ENCODE measurements around the gene GMPPA.

The GMPPA gene

GRCh38 chr2:219530048-219530963 is 31.6 kb downstream of the GMPPA start:
- Histone ChIP-seq H3K18ac (ENCODE audit: low read length) (no peak overlapping the region), H3K14ac (ENCODE audit: low read length) (no peak overlapping the region)
- DNase-seq (ENCODE audit: low spot score): peak; percentile 82

GRCh38 chr2:219531639-219532377 is 33.1 kb downstream of the GMPPA start:
- no peaks in the 10 kb centered on the region for H3K36me3 ChIP-seq (replicated peaks in 1 of 2; ENCODE audit: control insufficient read depth in 2 of 2, insufficient read depth in 2 of 2, low read length in 2 of 2)
- no peak overlapping the region for H3K4me2 ChIP-seq (ENCODE audit: insufficient read depth, low read length, poor library complexity, severe bottlenecking)
- H2BK15ac ChIP-seq (ENCODE audit: low read length): peak overlapping the region; percentile 50
- H2AK5ac ChIP-seq (ENCODE audit: low read depth, low read length): peak overlapping the region; percentile 27
- no CpG with 5 or more reads among the region's 20 CpGs for WGBS, 2 donors (ENCODE audit: extremely low coverage in 2 of 2, insufficient read length in 2 of 2, insufficient replicate concordance in 1 of 2)
- no peak overlapping the region for H3K18ac ChIP-seq (ENCODE audit: low read length)
- H3K9me3 ChIP-seq (replicated peaks in 1 of 2; ENCODE audit: control insufficient read depth in 2 of 2, insufficient read depth in 1 of 2, low read depth in 1 of 2, low read length in 2 of 2): no peaks in the 10 kb centered on the region
- peak overlapping the region; percentile 9 for H3K9ac ChIP-seq (ENCODE audit: low read depth, low read length, poor library complexity)
- no peak overlapping the region for H2BK5ac ChIP-seq (ENCODE audit: low read length)
- H3K23ac ChIP-seq (ENCODE audit: low read depth, low read length, poor library complexity): no peak overlapping the region
- H4K91ac ChIP-seq (ENCODE audit: low read depth, low read length, poor library complexity): no peak overlapping the region
- peaks cover 10 to 12% of the 10 kb centered on the region in 2 donors for H3K4me1 ChIP-seq (ENCODE audit: control insufficient read depth in 2 of 2, insufficient read depth in 1 of 2, low read depth in 1 of 2, low read length in 2 of 2)
- no peak overlapping the region for H3K14ac ChIP-seq (ENCODE audit: low read length)
- DNase-seq (ENCODE audit: low spot score): no peak
- no peak overlapping the region for H2BK12ac ChIP-seq (ENCODE audit: low read length)
- no peak overlapping the region for H3K27ac ChIP-seq (replicated peaks; ENCODE audit: low read length)
- peaks cover 0 to 71% (median 19%) of the 10 kb centered on the region in 3 experiments for H3K27me3 ChIP-seq (ENCODE audit: control insufficient read depth in 3 of 3, insufficient read depth in 3 of 3, low read depth in 1 of 3, low read length in 3 of 3)
- H3K4me3 ChIP-seq (ENCODE audit: low read length in 2 of 2): no peak overlapping the region
- no peak overlapping the region for H4K8ac ChIP-seq (ENCODE audit: low read depth, low read length)
- no peak overlapping the region for H2BK120ac ChIP-seq (ENCODE audit: low read depth, low read length)
- H3K4ac ChIP-seq (ENCODE audit: low read length): peak overlapping the region; percentile 46
- no peak overlapping the region for H2AFZ ChIP-seq (ENCODE audit: low read length)
- H3K79me1 ChIP-seq (ENCODE audit: low read depth, low read length): no peaks in the 10 kb centered on the region

More at GRCh38 chr2:219530048-219530963, 31.6 kb downstream of the GMPPA start:
- H3K4me3 ChIP-seq (ENCODE audit: low read length in 2 of 2): no peak overlapping the region
- no peak overlapping the region for H2BK12ac ChIP-seq (ENCODE audit: low read length)
- no peak overlapping the region for H3K27ac ChIP-seq (replicated peaks; ENCODE audit: low read length)
- peak overlapping the region; percentile 30 for H3K4me2 ChIP-seq (ENCODE audit: insufficient read depth, low read length, poor library complexity, severe bottlenecking)
- no peaks in the 10 kb centered on the region for H3K79me1 ChIP-seq (ENCODE audit: low read depth, low read length)
- no peak overlapping the region for H3K23ac ChIP-seq (ENCODE audit: low read depth, low read length, poor library complexity)
- no peak overlapping the region for H3K4ac ChIP-seq (ENCODE audit: low read length)
- H2BK5ac ChIP-seq (ENCODE audit: low read length): no peak overlapping the region
- H3K27me3 ChIP-seq (ENCODE audit: control insufficient read depth in 3 of 3, insufficient read depth in 3 of 3, low read depth in 1 of 3, low read length in 3 of 3): peaks cover 0 to 76% (median 19%) of the 10 kb centered on the region in 3 experiments
- no peak overlapping the region for H3K9ac ChIP-seq (ENCODE audit: low read depth, low read length, poor library complexity)
- no peaks in the 10 kb centered on the region for H3K36me3 ChIP-seq (replicated peaks in 1 of 2; ENCODE audit: control insufficient read depth in 2 of 2, insufficient read depth in 2 of 2, low read length in 2 of 2)
- no peak overlapping the region for H2AK5ac ChIP-seq (ENCODE audit: low read depth, low read length)
- H3K4me1 ChIP-seq (ENCODE audit: control insufficient read depth in 2 of 2, insufficient read depth in 1 of 2, low read depth in 1 of 2, low read length in 2 of 2): peaks cover 23 to 27% of the 10 kb centered on the region in 2 donors
- no peak overlapping the region for H4K91ac ChIP-seq (ENCODE audit: low read depth, low read length, poor library complexity)
- no peak overlapping the region for H2BK15ac ChIP-seq (ENCODE audit: low read length)
- WGBS, 2 donors (ENCODE audit: extremely low coverage in 2 of 2, insufficient read length in 2 of 2, insufficient replicate concordance in 1 of 2): no CpG with 5 or more reads among the region's 21 CpGs
- no peak overlapping the region for H4K8ac ChIP-seq (ENCODE audit: low read depth, low read length)
- H3K9me3 ChIP-seq (replicated peaks in 1 of 2; ENCODE audit: control insufficient read depth in 2 of 2, insufficient read depth in 1 of 2, low read depth in 1 of 2, low read length in 2 of 2): no peaks in the 10 kb centered on the region
- H2AFZ ChIP-seq (ENCODE audit: low read length): peak overlapping the region; percentile 68
- no peak overlapping the region for H2BK120ac ChIP-seq (ENCODE audit: low read depth, low read length)

- H4K8ac ChIP-seq (ENCODE audit: low read depth, low read length): no peak overlapping the region
- no peaks in the 10 kb centered on the region for H3K36me3 ChIP-seq (replicated peaks in 1 of 2; ENCODE audit: control insufficient read depth in 2 of 2, insufficient read depth in 2 of 2, low read length in 2 of 2)
- WGBS, 2 donors (ENCODE audit: extremely low coverage in 2 of 2, insufficient read length in 2 of 2, insufficient replicate concordance in 1 of 2): no CpG with 5 or more reads among the region's 8 CpGs
- DNase-seq (ENCODE audit: low spot score): no peak
- H3K4me2 ChIP-seq (ENCODE audit: insufficient read depth, low read length, poor library complexity, severe bottlenecking): no peak overlapping the region
- H3K79me1 ChIP-seq (ENCODE audit: low read depth, low read length): no peaks in the 10 kb centered on the region
- peaks cover 8 to 12% of the 10 kb centered on the region in 2 donors for H3K4me1 ChIP-seq (ENCODE audit: control insufficient read depth in 2 of 2, insufficient read depth in 1 of 2, low read depth in 1 of 2, low read length in 2 of 2)
- H3K9ac ChIP-seq (ENCODE audit: low read depth, low read length, poor library complexity): peak overlapping the region; percentile 53
- no peak overlapping the region for H2BK5ac ChIP-seq (ENCODE audit: low read length)
- peak overlapping the region; percentile 5 for H2BK15ac ChIP-seq (ENCODE audit: low read length)
- peak overlapping the region; percentile 27 for H2AK5ac ChIP-seq (ENCODE audit: low read depth, low read length)
- H3K23ac ChIP-seq (ENCODE audit: low read depth, low read length, poor library complexity): no peak overlapping the region
- no peak overlapping the region for H3K4me3 ChIP-seq (ENCODE audit: low read length in 2 of 2)
- H3K14ac ChIP-seq (ENCODE audit: low read length): no peak overlapping the region
- H2AFZ ChIP-seq (ENCODE audit: low read length): no peak overlapping the region
- no peak overlapping the region for H4K91ac ChIP-seq (ENCODE audit: low read depth, low read length, poor library complexity)
- H3K18ac ChIP-seq (ENCODE audit: low read length): no peak overlapping the region
- no peaks in the 10 kb centered on the region for H3K9me3 ChIP-seq (replicated peaks in 1 of 2; ENCODE audit: control insufficient read depth in 2 of 2, insufficient read depth in 1 of 2, low read depth in 1 of 2, low read length in 2 of 2)
- H3K27me3 ChIP-seq (ENCODE audit: control insufficient read depth in 3 of 3, insufficient read depth in 3 of 3, low read depth in 1 of 3, low read length in 3 of 3): peaks cover 0 to 66% (median 16%) of the 10 kb centered on the region in 3 experiments
- no peak overlapping the region for H3K27ac ChIP-seq (replicated peaks; ENCODE audit: low read length)
- peak overlapping the region; percentile 51 for H2BK12ac ChIP-seq (ENCODE audit: low read length)
- H2BK120ac ChIP-seq (ENCODE audit: low read depth, low read length): no peak overlapping the region
- peak overlapping the region; percentile 46 for H3K4ac ChIP-seq (ENCODE audit: low read length)
Observed at GRCh38 chr2:219532378-219532649, 33.6 kb downstream of the GMPPA start.
